GM12873 (cell line): ENCODE data around the gene TNFAIP3.
A peak's percentile ranks its signal among the peaks of the same experiment; 100 is the strongest.

Experiments
- CTCF ChIP-seq: IDR thresholded peaks from 2 replicates; pipeline ENCODE4 v1.5.1; 2012; ENCODE audit warnings: low read depth, mild to moderate bottlenecking, moderate library complexity, low read length, control low read depth; ENCODE audit not compliant: insufficient read depth; ENCODE audit errors: missing control alignments

Gene TNFAIP3

GRCh38 chr6:137868721-137869548 lies 1.9 kb downstream of the TNFAIP3 start:
- peak; percentile 63 for TF ChIP-seq CTCF

DNA sequence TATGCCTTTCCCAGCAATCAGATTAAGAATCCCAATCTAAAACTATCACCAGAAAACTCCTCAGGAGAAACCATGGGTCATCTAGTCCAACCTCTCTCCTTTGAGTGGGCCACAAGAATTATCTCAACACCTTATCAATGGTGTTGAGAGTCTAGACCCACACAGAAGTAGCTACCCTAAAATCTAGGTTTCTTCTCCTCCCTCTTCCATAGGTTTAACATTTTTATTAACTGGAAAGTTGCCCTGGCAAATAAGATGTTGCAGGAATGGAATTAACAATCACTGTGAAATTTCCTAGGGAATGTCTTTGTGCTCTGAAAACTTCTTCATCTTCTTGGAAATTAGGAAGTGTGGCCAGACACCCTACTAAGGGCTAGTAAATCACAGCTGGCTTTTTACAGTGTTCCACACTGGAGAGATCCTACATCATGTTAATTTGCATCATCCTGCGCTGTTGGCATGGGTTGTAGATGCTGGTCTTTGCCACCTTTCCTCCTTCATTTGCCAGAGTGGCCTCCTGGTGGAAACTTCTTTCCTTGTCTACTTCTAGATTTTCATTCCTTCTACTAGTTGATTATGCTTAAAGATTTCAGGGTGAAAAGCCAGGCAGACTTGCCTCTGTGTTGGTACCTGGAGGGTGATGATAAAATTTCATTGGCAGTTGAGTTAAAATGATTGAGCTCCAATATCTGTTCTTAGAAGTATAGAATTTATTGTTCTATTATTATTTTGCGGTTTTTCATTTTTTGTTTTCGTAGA lies 2.7 kb downstream of the TNFAIP3 start:
- no peak for TF ChIP-seq CTCF

DNA sequence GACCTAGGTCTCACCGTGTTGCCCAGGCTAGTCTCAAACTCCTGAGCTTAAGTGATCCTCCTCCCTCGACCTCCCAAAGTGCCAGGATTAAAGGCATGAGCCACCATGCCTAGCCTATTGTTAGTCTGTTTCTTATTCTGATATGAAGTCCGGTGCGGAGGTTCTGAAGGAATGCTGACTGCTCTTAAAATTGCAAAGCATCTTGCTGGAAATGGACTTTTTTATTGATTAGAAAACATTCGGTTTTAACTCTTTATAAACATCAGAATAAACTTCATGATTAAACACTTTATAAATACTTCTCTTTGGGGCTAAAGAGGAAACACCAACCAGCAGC lies 3.2 kb downstream of the TNFAIP3 start:
- TF ChIP-seq CTCF = no peak

GRCh38 chr6:137870744-137871247 lies 3.7 kb downstream of the TNFAIP3 start:
- TF ChIP-seq CTCF = peak; percentile 63

- TF ChIP-seq CTCF = no peak
Measured at GRCh38 chr6:137871291-137871690, 4.2 kb downstream of the TNFAIP3 start.

DNA sequence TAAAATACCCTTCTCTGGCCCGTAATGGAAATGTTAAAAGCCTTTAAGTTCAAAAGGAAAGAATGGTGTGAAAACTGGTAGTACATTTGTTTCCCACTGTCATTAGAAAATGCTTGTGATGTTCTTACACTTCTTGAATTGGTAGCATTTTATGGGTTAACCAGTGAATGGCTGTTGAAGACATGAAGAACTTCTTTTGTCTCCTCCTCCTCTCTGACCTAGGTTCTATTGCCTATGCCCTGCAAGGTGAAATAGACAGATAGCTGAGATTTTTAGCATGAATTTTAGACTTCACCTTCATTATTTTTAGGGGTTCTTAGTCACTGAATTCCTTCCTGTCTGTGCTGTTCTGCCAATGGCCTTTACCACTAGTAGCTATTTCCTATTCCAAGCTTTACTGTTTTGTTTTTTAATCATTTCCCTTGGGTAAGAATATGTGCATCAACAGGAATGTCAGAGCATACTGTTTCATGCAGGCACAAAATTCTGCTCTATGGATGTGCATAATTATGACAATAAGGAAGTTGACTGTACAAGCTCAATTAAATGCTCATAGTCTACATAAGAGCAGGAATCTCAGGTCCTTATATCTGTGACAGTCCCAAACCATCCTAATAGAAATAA lies 4.9 kb downstream of the TNFAIP3 start:
- no peak for TF ChIP-seq CTCF

DNA sequence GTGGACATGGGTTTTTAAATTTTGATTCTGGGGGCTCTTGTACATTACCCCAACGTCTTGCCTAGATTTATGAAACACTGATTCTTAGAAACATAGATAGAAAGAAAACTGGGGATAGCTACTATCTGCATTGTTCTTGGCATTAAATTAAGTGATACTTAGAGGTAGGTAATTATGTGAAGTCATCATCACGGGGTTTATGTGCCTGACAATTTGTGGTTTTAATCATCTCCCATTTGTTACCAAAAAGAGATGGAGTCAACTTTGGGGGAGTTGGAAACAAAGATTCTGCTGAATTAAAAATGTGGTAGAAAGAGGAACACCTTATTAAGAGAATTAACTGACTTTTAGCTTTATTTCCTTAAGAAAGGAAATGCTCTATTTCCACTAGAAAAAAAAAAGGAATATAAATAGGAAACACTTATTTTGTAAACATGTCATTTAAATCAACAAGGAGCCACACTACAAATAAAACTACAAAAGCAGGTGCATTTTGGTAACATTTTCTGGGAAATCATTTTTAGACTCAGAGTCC lies 5.6 kb downstream of the TNFAIP3 start:
- no peak for TF ChIP-seq CTCF
